Epithelial cell of proximal tubule (primary cell): ENCODE data around the gene LSG1. TPM values are rescaled to one million over a fixed set of nuclear protein-coding genes. Genes with fewer than 3 reads are reported as not detected.
A peak's percentile ranks its signal among the peaks of the same experiment; 100 is the strongest.

Source experiments
- DNase-seq: peaks from one replicate; pipeline ENCODE4 v3.0.0-alpha.2; 2011; ENCODE audit warnings: low read depth
- H3K4me3 ChIP-seq: 2 replicates; pipeline ENCODE4 v1.5.1; 2011; ENCODE audit warnings: low read depth, mild to moderate bottlenecking, low read length
- CTCF ChIP-seq: conservative IDR thresholded peaks from 2 replicates; pipeline ENCODE4 v1.5.1; 2012; ENCODE audit warnings: low read depth, mild to moderate bottlenecking, low read length
- total RNA-seq: library from RNA; depleted of rRNA; stranded (reverse); fragments of >200 nt; gene quantifications from 2 replicates; pipeline ENCODE4 v1.2.3, GENCODE V29; 2015

The LSG1 gene
- total RNA-seq, 1 donor from 2014 or later, result 29.1 TPM

GRCh38 chr3:194638991-194639605 lies 32.9 kb downstream of the LSG1 start:
- no peak for TF ChIP-seq CTCF
- H3K4me3 ChIP-seq, result no peak overlapping the region
- DNase-seq, result no peak

DNA sequence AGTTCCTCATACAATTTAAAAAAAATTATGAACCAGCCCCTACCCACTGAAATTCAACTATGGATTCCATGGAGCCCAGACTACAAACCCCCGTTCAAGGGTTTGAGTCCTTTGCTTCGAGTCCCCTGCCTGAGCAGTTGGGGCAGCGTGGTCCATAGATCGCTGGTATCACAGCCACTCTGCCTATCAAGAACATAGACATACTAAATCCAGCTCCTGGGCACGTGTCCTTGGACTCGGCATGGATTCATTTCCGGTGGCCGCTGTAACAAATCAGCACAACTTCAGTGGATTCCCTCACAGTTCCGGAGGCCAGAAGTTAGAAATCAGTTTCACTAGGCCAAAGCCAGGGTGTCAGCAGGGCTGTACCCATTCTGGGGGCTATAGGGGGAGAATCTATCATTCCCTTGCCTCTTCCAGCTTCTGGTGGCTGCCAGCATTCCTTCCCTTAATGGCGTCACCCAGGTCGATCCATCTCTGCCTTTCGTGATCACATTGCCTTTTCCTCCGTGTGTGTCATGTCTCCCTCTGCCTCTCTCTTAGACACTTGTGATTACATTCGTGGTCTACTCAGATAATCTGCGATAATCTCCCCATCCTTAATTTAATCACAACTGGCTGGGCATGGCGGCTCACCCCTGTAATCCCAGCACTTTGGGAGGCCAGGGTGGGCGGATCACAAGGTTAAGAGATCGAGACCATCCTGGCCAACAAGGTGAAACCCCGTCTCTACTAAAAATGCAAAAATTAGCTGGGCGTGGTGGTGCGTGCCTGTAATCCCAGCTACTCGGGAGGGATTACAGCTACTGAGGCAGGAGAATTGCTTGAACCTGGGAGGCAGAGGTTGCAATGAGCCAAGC lies 34.2 kb downstream of the LSG1 start:
- DNase-seq, result no peak
- TF ChIP-seq CTCF, result no peak
- H3K4me3 ChIP-seq, result no peak overlapping the region

GRCh38 chr3:194637066-194637465 lies 34.9 kb downstream of the LSG1 start:
- H3K4me3 ChIP-seq, result no peak overlapping the region
- no peak for TF ChIP-seq CTCF
- DNase-seq, result no peak

DNA sequence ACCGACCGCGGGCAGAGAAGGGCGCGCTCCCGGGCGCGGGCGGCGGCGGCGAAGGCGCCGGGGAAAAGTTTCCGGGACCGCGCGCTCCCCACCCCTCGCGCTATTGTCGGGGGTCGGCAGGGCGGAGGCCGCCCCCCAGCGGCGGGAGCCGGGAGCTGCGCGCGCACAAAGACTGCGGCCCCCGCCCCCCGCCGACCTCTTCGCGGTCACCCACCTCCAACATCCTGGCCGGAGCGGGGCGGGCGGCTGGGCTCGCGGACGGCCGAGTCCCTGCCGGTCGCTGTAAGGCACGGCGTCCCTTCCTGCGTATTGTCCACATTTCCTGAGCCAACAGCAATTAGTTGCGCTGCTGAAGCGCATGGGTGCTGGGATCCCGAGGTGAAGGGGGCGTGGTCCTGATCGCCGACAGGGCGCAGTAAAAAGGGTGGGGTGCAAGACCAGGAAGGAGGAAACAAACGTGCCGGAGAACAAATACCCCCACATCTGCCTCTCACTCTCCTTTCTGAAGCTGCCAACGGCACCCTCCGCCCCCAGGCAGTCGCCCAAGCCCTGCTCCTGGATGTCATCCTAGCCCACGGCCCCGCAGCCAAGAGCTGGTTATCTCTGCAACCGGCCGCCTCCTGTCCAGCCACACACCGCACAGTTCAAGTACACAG lies 38.5 kb downstream of the LSG1 start, which contains the start of gene TMEM44:
Gene TMEM44 (minus strand): TSS at position 71 of the 656 bp plus-strand sequence. CDS start 204 bp downstream, outside the sequence.
- H3K4me3 ChIP-seq, result peak within 1 kb of the TSS; percentile 79
- TF ChIP-seq CTCF, result peak; percentile 45

GRCh38 chr3:194632809-194633348 lies 39.1 kb downstream of the LSG1 start:
- H3K4me3 ChIP-seq, result peak overlapping the region; percentile 79
- TF ChIP-seq CTCF, result no peak
- DNase-seq, result no peak

More for the DNA sequence above, 38.5 kb downstream of the LSG1 start, which contains the start of gene TMEM44:
- DNase-seq, result peak; percentile 19

- no peak for DNase-seq
Measured at GRCh38 chr3:194632226-194632808, 39.7 kb downstream of the LSG1 start.

More at GRCh38 chr3:194632226-194632808, 39.7 kb downstream of the LSG1 start:
- peak overlapping the region; percentile 79 for H3K4me3 ChIP-seq
- no peak for TF ChIP-seq CTCF
